ENCODE measurements around the gene TTC14. TPM values are rescaled to one million over a fixed set of nuclear protein-coding genes. Genes with fewer than 3 reads are reported as not detected.
"Not testable (repeated sequence)": the region's sequence is repeated elsewhere in the genome, so short reads cannot be mapped to it uniquely, and the experiment has no call there.

Gene TTC14
- total and polyA plus RNA-seq, 12 donors, result 15.3 to 44.1 (median 29.9) TPM

DNA sequence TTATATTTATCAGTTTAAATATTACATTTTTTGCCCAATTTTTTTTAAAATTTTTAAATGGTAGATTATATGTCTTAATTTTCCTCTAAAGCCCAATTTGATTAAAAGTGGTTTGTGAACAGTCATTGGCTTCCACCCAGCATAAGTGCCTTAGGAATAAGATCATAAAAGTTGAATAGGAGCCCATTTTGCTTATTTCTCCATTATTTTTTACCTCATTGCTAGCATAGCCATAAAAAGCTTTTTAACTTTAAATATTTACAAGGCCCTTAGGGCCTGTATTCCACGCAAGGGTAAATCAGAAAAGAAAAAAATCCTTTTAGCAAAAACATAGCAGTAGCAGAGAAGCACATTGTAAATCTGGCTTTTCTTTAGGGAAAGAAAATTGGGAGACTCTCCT, 9.0 kb downstream of the TTC14 start:
- H3K36me3 ChIP-seq (replicated peaks in 1 of 2), result peaks cover 0 to 63% of the 10 kb centered on the region in 2 donors
- H3K27me3 ChIP-seq, result no peaks in the 10 kb centered on the region
- no peak overlapping the region for H3K27ac ChIP-seq
- no peak for DNase-seq
- 82 to 98% (median 97%) methylated on average over 1 of the region's 1 CpG for WGBS, 4 donors
- TF ChIP-seq POLR2A (IDR thresholded peaks at IDR 0.05), result no peak
- TF ChIP-seq, protein P1, sequence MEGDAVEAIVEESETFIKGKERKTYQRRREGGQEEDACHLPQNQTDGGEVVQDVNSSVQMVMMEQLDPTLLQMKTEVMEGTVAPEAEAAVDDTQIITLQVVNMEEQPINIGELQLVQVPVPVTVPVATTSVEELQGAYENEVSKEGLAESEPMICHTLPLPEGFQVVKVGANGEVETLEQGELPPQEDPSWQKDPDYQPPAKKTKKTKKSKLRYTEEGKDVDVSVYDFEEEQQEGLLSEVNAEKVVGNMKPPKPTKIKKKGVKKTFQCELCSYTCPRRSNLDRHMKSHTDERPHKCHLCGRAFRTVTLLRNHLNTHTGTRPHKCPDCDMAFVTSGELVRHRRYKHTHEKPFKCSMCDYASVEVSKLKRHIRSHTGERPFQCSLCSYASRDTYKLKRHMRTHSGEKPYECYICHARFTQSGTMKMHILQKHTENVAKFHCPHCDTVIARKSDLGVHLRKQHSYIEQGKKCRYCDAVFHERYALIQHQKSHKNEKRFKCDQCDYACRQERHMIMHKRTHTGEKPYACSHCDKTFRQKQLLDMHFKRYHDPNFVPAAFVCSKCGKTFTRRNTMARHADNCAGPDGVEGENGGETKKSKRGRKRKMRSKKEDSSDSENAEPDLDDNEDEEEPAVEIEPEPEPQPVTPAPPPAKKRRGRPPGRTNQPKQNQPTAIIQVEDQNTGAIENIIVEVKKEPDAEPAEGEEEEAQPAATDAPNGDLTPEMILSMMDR (IDR thresholded peaks at IDR 0.05), result no peak
- no peaks in the 10 kb centered on the region for H3K9me3 ChIP-seq (replicated peaks in 1 of 3)
- intact Hi-C loops (cut with DNase I), result no loop called here
- no peaks in the 10 kb centered on the region for H3K4me1 ChIP-seq (replicated peaks in 1 of 2)
- no peak overlapping the region for H3K4me3 ChIP-seq

DNA sequence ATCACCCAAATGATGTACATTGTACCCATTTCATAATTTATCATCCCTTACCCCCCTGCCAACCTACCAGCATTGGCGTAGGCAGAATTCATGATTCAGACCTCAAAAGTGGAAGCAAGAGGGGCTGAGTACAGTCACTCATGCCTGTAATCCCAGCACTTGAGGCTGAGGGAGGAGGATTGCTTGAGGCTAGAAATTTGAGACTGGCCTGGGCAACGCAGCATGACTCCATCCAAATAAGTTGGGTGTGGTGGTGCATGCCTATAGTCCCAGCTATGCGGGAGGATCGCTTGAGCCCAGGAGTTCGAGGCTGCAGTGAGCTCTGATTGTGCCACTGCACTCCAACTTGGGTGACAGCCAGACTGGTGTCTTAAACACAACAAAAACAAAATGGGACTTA, 10.4 kb downstream of the TTC14 start:
- Histone ChIP-seq H3K36me3 (replicated peaks in 1 of 2) (peaks cover 0 to 50% of the 10 kb centered on the region in 2 donors), H3K4me3 (no peak overlapping the region), H3K4me1 (replicated peaks in 1 of 2) (no peaks in the 10 kb centered on the region), H3K9me3 (replicated peaks in 1 of 3) (no peaks in the 10 kb centered on the region), H3K27ac (no peak overlapping the region), H3K27me3 (no peaks in the 10 kb centered on the region)
- 93 to 98% (median 96%) methylated on average over 5 of the region's 5 CpGs for WGBS, 4 donors
- intact Hi-C loops (cut with DNase I), result no loop called here
- DNase-seq, result no peak
- no peak for TF ChIP-seq POLR2A (IDR thresholded peaks at IDR 0.05)
- TF ChIP-seq, protein P1 (IDR thresholded peaks at IDR 0.05), result no peak

DNA sequence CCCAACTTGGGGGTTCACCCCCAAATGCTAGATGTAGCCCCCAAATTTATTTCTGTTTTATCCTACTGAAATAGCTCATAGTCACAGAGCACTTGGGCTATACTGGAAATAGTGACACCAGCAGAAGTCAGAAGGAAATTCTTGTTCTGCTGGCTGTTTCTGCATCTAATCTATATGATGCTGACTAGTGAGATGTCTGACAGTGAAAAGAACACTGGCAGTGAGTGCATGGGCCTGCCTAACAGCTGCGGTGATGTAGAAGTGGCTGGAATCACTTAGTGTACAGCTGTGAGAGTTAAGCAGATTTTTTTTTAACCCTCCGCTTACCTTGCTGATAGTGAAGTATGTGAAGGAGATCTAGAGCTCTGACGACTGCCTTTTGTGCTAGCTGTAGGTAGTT, 14.0 kb downstream of the TTC14 start:
- intact Hi-C loops (cut with DNase I), result no loop called here
- DNase-seq, result no peak
- Histone ChIP-seq H3K27ac (no peak overlapping the region), H3K4me1 (replicated peaks in 1 of 2) (no peaks in the 10 kb centered on the region), H3K36me3 (replicated peaks in 1 of 2) (peaks cover 0 to 14% of the 10 kb centered on the region in 2 donors), H3K4me3 (no peak overlapping the region), H3K9me3 (replicated peaks in 1 of 3) (no peaks in the 10 kb centered on the region), H3K27me3 (no peaks in the 10 kb centered on the region)
- TF ChIP-seq, protein P1 (IDR thresholded peaks at IDR 0.05), result no peak
- TF ChIP-seq POLR2A (IDR thresholded peaks at IDR 0.05), result no peak
- 70 to 77% (median 75%) methylated on average over 3 of the region's 3 CpGs for WGBS, 4 donors

DNA sequence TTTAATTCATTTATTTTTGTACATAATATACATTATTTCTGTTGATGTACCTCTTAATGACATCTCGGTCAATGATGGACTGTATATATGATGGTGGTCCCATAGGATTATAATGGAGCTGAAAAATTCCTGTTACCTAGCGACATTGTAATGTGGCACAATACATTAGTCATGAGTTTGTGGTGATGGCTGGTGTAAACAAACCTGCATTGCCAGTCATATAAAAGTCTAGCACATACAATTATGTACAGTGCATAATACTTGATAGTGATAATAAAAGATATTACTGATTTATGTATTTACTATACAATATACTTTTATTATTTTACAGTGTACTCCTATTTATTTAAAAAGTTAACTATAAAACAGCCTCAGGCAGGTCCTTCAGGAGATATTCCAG, 15.1 kb downstream of the TTC14 start:
- no peak for DNase-seq
- Histone ChIP-seq H3K27me3 (no peaks in the 10 kb centered on the region), H3K9me3 (replicated peaks in 1 of 3) (no peaks in the 10 kb centered on the region), H3K36me3 (replicated peaks in 1 of 2) (peaks cover 0 to 4% of the 10 kb centered on the region in 2 donors), H3K4me3 (no peak overlapping the region), H3K4me1 (replicated peaks in 1 of 2) (no peaks in the 10 kb centered on the region), H3K27ac (no peak overlapping the region)
- intact Hi-C loops (cut with DNase I), result no loop called here
- 95 to 98% (median 97%) methylated on average over 2 of the region's 2 CpGs for WGBS, 4 donors
- TF ChIP-seq POLR2A (IDR thresholded peaks at IDR 0.05), result no peak
- TF ChIP-seq, protein P1 (IDR thresholded peaks at IDR 0.05), result no peak

DNA sequence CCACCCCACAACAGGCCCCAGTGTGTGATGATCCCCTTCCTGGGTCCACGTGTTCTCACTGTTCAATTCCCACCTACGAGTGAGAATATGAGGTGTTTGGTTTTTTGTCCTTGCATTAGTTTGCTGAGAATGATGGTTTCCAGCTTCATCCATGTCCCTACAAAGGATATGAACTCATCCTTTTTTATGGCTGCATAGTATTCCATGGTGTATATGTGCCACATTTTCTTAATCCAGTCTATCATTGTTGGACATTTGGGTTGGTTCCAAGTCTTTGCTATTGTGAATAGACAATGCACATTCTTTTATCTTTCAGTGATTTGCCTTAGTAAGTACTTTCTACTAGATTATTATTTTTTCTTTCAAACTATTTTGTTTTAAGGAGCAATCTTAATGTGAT, 16.6 kb downstream of the TTC14 start:
- H3K9me3 ChIP-seq (replicated peaks in 1 of 3); H3K27ac ChIP-seq; H3K4me1 ChIP-seq (replicated peaks in 1 of 2); intact Hi-C loops (cut with DNase I); DNase-seq; H3K36me3 ChIP-seq (replicated peaks in 1 of 2); H3K4me3 ChIP-seq; H3K27me3 ChIP-seq: not testable (repeated sequence)
- 96 to 100% (median 97%) methylated on average over 2 of the region's 2 CpGs for WGBS, 4 donors

Measured in adrenal gland (tissue), 12 donors.